ENCODE results near the gene CPT1B. TPM values are rescaled to one million over a fixed set of nuclear protein-coding genes. Genes with fewer than 3 reads are reported as not detected.
A peak's percentile ranks its signal among the peaks of the same experiment; 100 is the strongest.

CPT1B gene
- total RNA-seq, 2 experiments from 2014 or later, result 101 to 138 TPM

- no peaks in the 10 kb centered on the region for H3K9me2 ChIP-seq (ENCODE audit: insufficient read depth, low read length)
- CTCF ChIA-PET (ENCODE audit: unreplicated experiment), result no interaction called here
- DNase-seq (ENCODE audit: low spot score), result no peak
- no peak overlapping the region for H2AFZ ChIP-seq (ENCODE audit: low read length)
- no peak overlapping the region for H3K4me2 ChIP-seq (ENCODE audit: low read length)
- H3K4me1 ChIP-seq (ENCODE audit: insufficient read depth, low read length, poor library complexity, severe bottlenecking), result no peaks in the 10 kb centered on the region
- no TSS peak for BruUV-seq (replicated peaks)
- TF ChIP-seq CTCF (conservative IDR thresholded peaks at IDR 0.05; ENCODE audit: low read length) (no peak), EZH2phosphoT487 (IDR thresholded peaks at IDR 0.05; ENCODE audit: borderline replicate concordance, low read depth, low read length) (no peak)
- POLR2A ChIA-PET, result no interaction called here
- intact Hi-C loops (cut with micrococcal nuclease; ENCODE audit: unreplicated experiment), result no loop called here
- no peaks in the 10 kb centered on the region for H4K20me1 ChIP-seq (ENCODE audit: insufficient read depth, low read length)
- no peak overlapping the region for H3K27ac ChIP-seq (ENCODE audit: low read depth, low read length, poor library complexity, severe bottlenecking)
- no peak overlapping the region for H3K4me3 ChIP-seq (ENCODE audit: low read depth, low read length, poor library complexity, severe bottlenecking)
- no peaks in the 10 kb centered on the region for H3K36me3 ChIP-seq (ENCODE audit: insufficient read depth, low read length)
- H3K9me3 ChIP-seq (ENCODE audit: low read length), result no peaks in the 10 kb centered on the region
- no peaks in the 10 kb centered on the region for H3K79me2 ChIP-seq (ENCODE audit: insufficient read depth, low read depth, low read length)
Observed at GRCh38 chr22:50606946-50607658, 28.9 kb upstream of the CPT1B start.

DNA sequence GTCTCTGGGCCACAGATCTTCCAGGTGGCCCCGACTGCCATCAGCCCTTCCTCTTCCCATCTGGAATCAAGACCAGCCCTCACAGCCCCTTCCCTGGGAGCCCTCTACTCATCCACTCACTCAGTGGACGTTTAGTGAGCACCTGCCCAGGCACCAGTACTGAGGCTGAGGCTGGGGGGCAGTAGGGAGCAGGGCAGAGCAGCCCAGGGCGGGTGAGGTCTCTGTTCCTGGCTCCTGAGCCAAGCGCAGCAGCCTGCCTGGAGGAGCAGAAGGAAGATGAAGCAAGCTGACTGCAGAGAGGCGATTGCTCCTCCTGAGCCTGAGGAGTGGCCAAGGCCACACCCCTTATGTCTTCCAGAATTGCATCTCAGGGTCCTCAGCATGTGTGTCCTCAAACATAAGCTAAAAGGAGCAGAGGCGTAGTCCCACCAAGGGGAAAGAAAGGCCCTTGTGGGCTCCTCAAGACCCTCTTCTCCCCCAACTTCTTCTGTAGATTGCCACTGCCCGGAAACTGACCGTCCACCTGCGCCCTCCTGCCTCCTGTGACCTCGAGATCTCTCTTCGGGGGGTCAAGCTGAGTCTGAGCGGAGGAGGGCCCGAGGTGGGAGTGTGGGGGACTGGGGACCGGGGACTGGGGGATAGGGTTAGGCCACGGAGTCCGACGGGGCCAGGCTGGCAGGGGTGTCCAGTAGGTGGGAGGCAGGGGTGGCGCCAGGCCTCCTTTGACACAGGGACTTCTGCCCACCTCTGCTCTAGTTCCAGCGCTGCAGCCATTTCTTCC, 28.1 kb upstream of the CPT1B start:
- BruUV-seq (replicated peaks), result no TSS peak
- Histone ChIP-seq H3K79me2 (ENCODE audit: insufficient read depth, low read depth, low read length) (no peaks in the 10 kb centered on the region), H2AFZ (ENCODE audit: low read length) (no peak overlapping the region), H3K9me2 (ENCODE audit: insufficient read depth, low read length) (no peaks in the 10 kb centered on the region), H3K36me3 (ENCODE audit: insufficient read depth, low read length) (no peaks in the 10 kb centered on the region), H3K4me3 (ENCODE audit: low read depth, low read length, poor library complexity, severe bottlenecking) (no peak overlapping the region), H3K27ac (ENCODE audit: low read depth, low read length, poor library complexity, severe bottlenecking) (no peak overlapping the region), H4K20me1 (ENCODE audit: insufficient read depth, low read length) (no peaks in the 10 kb centered on the region), H3K4me1 (ENCODE audit: insufficient read depth, low read length, poor library complexity, severe bottlenecking) (no peaks in the 10 kb centered on the region), H3K9me3 (ENCODE audit: low read length) (no peaks in the 10 kb centered on the region), H3K4me2 (ENCODE audit: low read length) (no peak overlapping the region)
- CTCF ChIA-PET (ENCODE audit: unreplicated experiment), result no interaction called here
- intact Hi-C loops (cut with micrococcal nuclease; ENCODE audit: unreplicated experiment), result no loop called here
- POLR2A ChIA-PET, result no interaction called here
- no peak for DNase-seq (ENCODE audit: low spot score)
- peak; percentile 35; the same call in 1 of the 2 replicates for TF ChIP-seq CTCF (conservative IDR thresholded peaks at IDR 0.05; ENCODE audit: low read length)
- no peak for TF ChIP-seq EZH2phosphoT487 (IDR thresholded peaks at IDR 0.05; ENCODE audit: borderline replicate concordance, low read depth, low read length)

DNA sequence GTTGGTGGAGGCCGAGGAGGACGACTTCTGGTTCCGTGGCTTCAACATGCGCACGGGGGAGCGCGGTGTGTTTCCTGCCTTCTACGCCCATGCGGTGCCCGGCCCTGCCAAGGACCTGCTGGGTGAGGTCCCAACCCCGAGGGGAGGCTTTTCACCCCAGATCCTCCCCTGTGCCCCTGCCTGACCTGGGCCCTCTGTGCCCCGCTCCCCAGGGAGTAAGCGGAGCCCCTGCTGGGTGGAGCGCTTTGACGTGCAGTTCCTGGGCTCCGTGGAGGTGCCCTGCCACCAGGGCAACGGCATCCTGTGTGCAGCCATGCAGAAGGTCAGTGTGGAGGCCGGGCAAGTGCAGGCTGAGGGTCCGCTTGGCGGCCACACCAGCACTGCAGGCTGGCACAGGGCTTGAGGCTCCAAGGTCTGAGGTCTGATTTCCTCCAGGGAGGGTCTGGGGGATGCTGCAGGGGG, 27.4 kb upstream of the CPT1B start:
- intact Hi-C loops (cut with micrococcal nuclease; ENCODE audit: unreplicated experiment), result no loop called here
- CTCF ChIA-PET (ENCODE audit: unreplicated experiment), result no interaction called here
- BruUV-seq (replicated peaks), result no TSS peak

More for the DNA sequence above, 27.4 kb upstream of the CPT1B start:
- Histone ChIP-seq H3K4me1 (ENCODE audit: insufficient read depth, low read length, poor library complexity, severe bottlenecking) (no peaks in the 10 kb centered on the region), H3K9me3 (ENCODE audit: low read length) (no peaks in the 10 kb centered on the region), H3K4me3 (ENCODE audit: low read depth, low read length, poor library complexity, severe bottlenecking) (no peak overlapping the region), H3K36me3 (ENCODE audit: insufficient read depth, low read length) (no peaks in the 10 kb centered on the region), H4K20me1 (ENCODE audit: insufficient read depth, low read length) (no peaks in the 10 kb centered on the region), H2AFZ (ENCODE audit: low read length) (no peak overlapping the region), H3K9me2 (ENCODE audit: insufficient read depth, low read length) (no peaks in the 10 kb centered on the region), H3K79me2 (ENCODE audit: insufficient read depth, low read depth, low read length) (no peaks in the 10 kb centered on the region), H3K4me2 (ENCODE audit: low read length) (no peak overlapping the region), H3K27ac (ENCODE audit: low read depth, low read length, poor library complexity, severe bottlenecking) (no peak overlapping the region)
- POLR2A ChIA-PET, result no interaction called here
- no peak for DNase-seq (ENCODE audit: low spot score)
- TF ChIP-seq EZH2phosphoT487 (IDR thresholded peaks at IDR 0.05; ENCODE audit: borderline replicate concordance, low read depth, low read length) (no peak), CTCF (conservative IDR thresholded peaks at IDR 0.05; ENCODE audit: low read length) (no peak)

All from OCI-LY7 (cell line).